Natural killer cell treated with Interleukin-12 subunit alpha and Interleukin-12 subunit beta and Interleukin-15 and Interleukin-18, amount 100 ng/mL, for 72 hours (primary cell): ENCODE data around the gene ZNF846. TPM values are rescaled to one million over a fixed set of nuclear protein-coding genes. Genes with fewer than 3 reads are reported as not detected.

Source experiments
- total RNA-seq, 2 donors: library from RNA; stranded (reverse); gene quantifications; one replicate each; pipeline ENCODE4 v1.2.3, GENCODE V29; 2022

Gene ZNF846
- total RNA-seq, 2 donors from 2014 or later = 5.7 to 8.3 TPM

Other genes with a start within 250 kb of the ZNF846 start
- gene ZNF426, start 230.1 kb downstream of the ZNF846 start, total RNA-seq = 10 to 100 TPM; 12.7 to 17.9 TPM
- gene ZNF121, start 184.2 kb downstream of the ZNF846 start, total RNA-seq = 10 to 100 TPM; 51.1 to 79.2 TPM
- gene ZNF561, start 147.5 kb downstream of the ZNF846 start, total RNA-seq = 10 to 100 TPM; 31.3 to 32.5 TPM
- 10 to 100 TPM; 35.8 to 36.9 TPM for gene ZNF562, start 93.6 kb downstream of the ZNF846 start, total RNA-seq
- gene FBXL12, start 50.3 kb upstream of the ZNF846 start, total RNA-seq = 10 to 100 TPM; 35.5 to 36.0 TPM
- gene UBL5, start 59.2 kb upstream of the ZNF846 start, total RNA-seq = 100 to 1,000 TPM; 260 to 346 TPM
- 10 to 100 TPM; 95.1 to 96.4 TPM for gene PIN1, start 66.6 kb upstream of the ZNF846 start, total RNA-seq
- gene OLFM2, start 167.8 kb upstream of the ZNF846 start, total RNA-seq = not detected
- not detected for gene COL5A3, start 241.8 kb upstream of the ZNF846 start, total RNA-seq
- gene RDH8, start 244.7 kb upstream of the ZNF846 start, total RNA-seq = not detected